HCT116 (cell line): Measurements from ENCODE around the gene PIM3. TPM values are rescaled to one million over a fixed set of nuclear protein-coding genes. Genes with fewer than 3 reads are reported as not detected.

Source experiments
- ATAC-seq: fragments of 200-7000 bp; cut with Tn5 transposase; 2 replicates; pipeline ENCODE4 v1.9.1; 2020; ENCODE audit warnings: mild to moderate bottlenecking, moderate library complexity
- BruUV-seq: library from RNA; stranded (reverse); fragments of 400-500 nt; replicated peaks from 2 replicates; lab custom pipeline; 2021; lab: Mats Ljungman, UMichigan
- CTCF ChIA-PET: fragments of 300-600 bp; sonication (Branson Sonifier 250); formaldehyde crosslinking; loops from one replicate; lab custom pipeline; 2021; ENCODE audit warnings: antibody characterized with exemption; lab: Charles Lee
- POLR2A ChIA-PET: fragments of 300-600, 350-600 bp; sonication (Branson Sonifier 250); formaldehyde crosslinking; loops from one replicate; lab custom pipeline; 2021; ENCODE audit warnings: antibody characterized with exemption; lab: Charles Lee
- RAD21 ChIA-PET, 2 experiments: fragments of 300-600 bp; sonication (Branson Sonifier 250); formaldehyde crosslinking; loops; one replicate each; lab custom pipeline; 2023; ENCODE audit warnings: low total read pairs in 2 of 2; ENCODE audit not compliant: uncharacterized antibody in 2 of 2, unreplicated experiment in 2 of 2, low non-redundant PET in 1 of 2; lab: Charles Lee
- DNase-seq: peaks from one replicate; pipeline ENCODE4 v3.0.0-alpha.2; 2010; ENCODE audit warnings: low read depth, low spot score
- H2AFZ ChIP-seq: fragments of 200-600 bp; shearing (Covaris generic), sonication (generic); 2 replicates; pipeline ENCODE4 v1.6.1; 2017; ENCODE audit warnings: low read depth, mixed run types, mixed read lengths, antibody characterized with exemption, low read length; ENCODE audit not compliant: poor library complexity, severe bottlenecking
- H3K27ac ChIP-seq: 2 replicates; pipeline ENCODE4 v1.5.1; 2012; ENCODE audit warnings: low read depth, low read length
- H3K27me3 ChIP-seq: fragments of 200-600 bp; sonication (generic); 2 replicates; pipeline ENCODE4 v1.6.1; 2016; ENCODE audit warnings: mixed run types, low read length, mixed read lengths; ENCODE audit not compliant: insufficient read depth
- H3K36me3 ChIP-seq, 2 experiments: fragments of 200-500 bp in 1 of 2; fragments of 200-600 bp in 1 of 2; sonication (Bioruptor generic) in 1 of 2; sonication (generic) in 1 of 2; 2 replicates each; pipeline versions ENCODE4 v1.5.1 to v1.6.1; 2014 to 2016; ENCODE audit warnings: low read length in 2 of 2, inconsistent platforms in 1 of 2, mixed read lengths in 1 of 2, mixed run types in 1 of 2; ENCODE audit not compliant: insufficient read depth in 2 of 2, control insufficient read depth in 1 of 2
- H3K4me1 ChIP-seq, 2 experiments: fragments of 200-600 bp in 1 of 2; sonication (generic) in 1 of 2; 2 replicates each; pipeline versions ENCODE4 v1.5.1 to v1.6.1; 2012 to 2017; ENCODE audit warnings: low read length in 2 of 2, inconsistent platforms in 1 of 2, mild to moderate bottlenecking in 1 of 2, mixed read lengths in 1 of 2, mixed run types in 1 of 2, moderate library complexity in 1 of 2; ENCODE audit not compliant: insufficient read depth in 2 of 2, control insufficient read depth in 1 of 2
- H3K4me2 ChIP-seq: fragments of 200-600 bp; sonication (generic); 2 replicates; pipeline ENCODE4 v1.6.1; 2017; ENCODE audit warnings: mixed run types, low read length, mixed read lengths
- H3K4me3 ChIP-seq, 2 experiments: fragments of 200-600 bp in 1 of 2; sonication (generic) in 1 of 2; replicated peaks in 1 of 2; 2 replicates each; pipeline ENCODE4 v1.5.1; 2011 to 2016; ENCODE audit warnings: low read length in 2 of 2, control low read depth in 1 of 2, low read depth in 1 of 2, mild to moderate bottlenecking in 1 of 2, mixed read lengths in 1 of 2, mixed run types in 1 of 2
- H3K79me2 ChIP-seq: fragments of 200-600 bp; sonication (generic); 2 replicates; pipeline ENCODE4 v1.6.1; 2017; ENCODE audit warnings: mild to moderate bottlenecking, mixed run types, low read length, moderate library complexity, mixed read lengths; ENCODE audit not compliant: insufficient read depth
- H3K9ac ChIP-seq: fragments of 200-600 bp; sonication (generic); 2 replicates; pipeline ENCODE4 v1.6.1; 2016; ENCODE audit warnings: low read length, mixed read lengths
- H3K9me2 ChIP-seq: fragments of 200-600 bp; sonication (generic), shearing (Covaris generic); 2 replicates; pipeline ENCODE4 v1.6.1; 2017; ENCODE audit warnings: mixed run types, mild to moderate bottlenecking, moderate library complexity; ENCODE audit not compliant: insufficient read depth
- H3K9me3 ChIP-seq, 2 experiments: fragments of 200-500 bp in 1 of 2; fragments of 200-600 bp in 1 of 2; sonication (Bioruptor generic) in 1 of 2; sonication (generic) in 1 of 2; 2 replicates each; pipeline ENCODE4 v1.6.1; 2014 to 2017; ENCODE audit warnings: low read length in 2 of 2, mixed read lengths in 2 of 2, inconsistent platforms in 1 of 2, low read depth in 1 of 2, mild to moderate bottlenecking in 1 of 2, mixed run types in 1 of 2, moderate library complexity in 1 of 2; ENCODE audit not compliant: control insufficient read depth in 1 of 2, insufficient read depth in 1 of 2
- H4K20me1 ChIP-seq: fragments of 200-600 bp; sonication (generic), shearing (Covaris generic); 2 replicates; pipeline ENCODE4 v1.6.1; 2017; ENCODE audit warnings: mixed run types, mild to moderate bottlenecking, moderate library complexity; ENCODE audit not compliant: insufficient read depth
- CBX3 ChIP-seq: IDR thresholded peaks from 2 replicates; pipeline ENCODE4 v1.6.1; 2012; ENCODE audit warnings: low read depth
- CEBPB ChIP-seq: IDR thresholded peaks from 2 replicates; pipeline ENCODE4 v1.6.1; 2012; ENCODE audit warnings: low read depth
- ELF1 ChIP-seq: IDR thresholded peaks from 2 replicates; pipeline ENCODE4 v1.6.1; 2012; ENCODE audit warnings: low read depth, borderline replicate concordance
- POLR2AphosphoS5 ChIP-seq: IDR thresholded peaks from 2 replicates; pipeline ENCODE4 v1.6.1; 2011; ENCODE audit warnings: mild to moderate bottlenecking, low read depth, low read length, moderate library complexity
- RAD21 ChIP-seq: IDR thresholded peaks from 2 replicates; pipeline ENCODE4 v1.6.1; 2012; ENCODE audit warnings: low read depth, mild to moderate bottlenecking
- SP1 ChIP-seq: IDR thresholded peaks from 2 replicates; pipeline ENCODE4 v1.6.1; 2012; ENCODE audit warnings: low read depth
- ZNF274 ChIP-seq: fragments of 200-500 bp; sonication (Bioruptor generic); IDR thresholded peaks from 2 replicates; pipeline ENCODE4 v1.6.1; 2014; ENCODE audit warnings: mild to moderate bottlenecking, low read depth, low read length, inconsistent platforms
- intact Hi-C: fragments of 100-400 bp; cut with micrococcal nuclease; formaldehyde crosslinking; loops from 2 replicates; pipeline ENCODE4 v1.10.0; 2022
- total RNA-seq: library from RNA; stranded (reverse); gene quantifications from one replicate; pipeline ENCODE4 v1.2.1, GENCODE V29; 2021; ENCODE audit not compliant: unreplicated experiment
- TF ChIP-seq, protein P1 (sequence below): IDR thresholded peaks from 2 replicates; pipeline ENCODE4 v1.6.1; 2012
- TF ChIP-seq, protein P2 (sequence below): IDR thresholded peaks from 2 replicates; pipeline ENCODE4 v1.6.1; 2012
- TF ChIP-seq, protein P3 (sequence below), 3 experiments: fragments of 200-600 bp in 1 of 3; sonication (generic) in 1 of 3; IDR thresholded peaks in 2 of 3; conservative IDR thresholded peaks in 1 of 3; 2 replicates each; pipeline ENCODE4 v1.5.1; 2012 to 2017; ENCODE audit warnings: low read depth in 2 of 3, low read length in 2 of 3, antibody characterized with exemption in 1 of 3, borderline replicate concordance in 1 of 3, control low read depth in 1 of 3, mild to moderate bottlenecking in 1 of 3, mixed read lengths in 1 of 3, mixed run types in 1 of 3, moderate library complexity in 1 of 3; ENCODE audit not compliant: insufficient read depth in 1 of 3
- TF ChIP-seq, protein P4 (sequence below): IDR thresholded peaks from 2 replicates; pipeline ENCODE4 v1.6.1; 2011; ENCODE audit warnings: mild to moderate bottlenecking, low read length, moderate library complexity; ENCODE audit not compliant: insufficient replicate concordance; ENCODE audit errors: extremely low read depth

Gene PIM3
- total RNA-seq, 1 experiment from 2014 or later, result 116 TPM

DNA sequence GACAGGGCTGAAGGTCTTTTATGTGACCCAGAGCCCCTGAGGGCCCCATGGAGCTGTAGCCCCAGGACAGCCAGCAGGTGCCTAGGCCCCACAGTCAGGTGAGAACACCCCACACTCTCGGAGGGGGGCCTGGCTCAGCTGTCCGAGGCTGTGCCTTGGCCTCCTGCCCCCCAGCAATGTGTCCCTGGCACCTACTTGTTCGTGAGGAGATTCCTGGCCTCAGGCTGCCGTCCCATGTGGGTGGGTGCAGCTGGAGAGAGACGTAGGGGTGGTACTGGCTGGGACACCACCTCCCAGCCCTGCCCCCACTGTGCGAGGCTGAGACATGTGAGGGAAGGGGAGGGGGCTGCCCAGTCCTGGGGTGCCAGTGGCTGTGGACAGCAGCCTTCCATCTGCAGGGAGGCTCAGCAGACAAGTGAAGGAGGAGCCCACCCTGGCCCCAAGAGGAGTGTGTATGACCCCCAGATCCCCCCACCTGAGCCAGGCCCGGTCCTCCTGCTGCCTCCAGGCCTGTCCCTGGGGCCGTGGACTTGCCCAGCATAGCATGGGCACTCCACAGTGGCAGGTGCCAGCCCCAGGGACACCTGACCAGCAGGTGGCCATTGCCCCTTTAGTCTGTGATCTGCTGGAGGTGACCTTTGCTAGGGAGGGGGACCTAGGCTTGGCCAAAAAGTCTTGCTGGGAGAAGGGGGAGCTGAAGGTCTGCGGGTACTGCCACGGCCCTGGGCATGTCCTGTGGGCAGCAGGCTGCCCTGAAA, 35.0 kb downstream of the PIM3 start:
- TF ChIP-seq, protein P1, sequence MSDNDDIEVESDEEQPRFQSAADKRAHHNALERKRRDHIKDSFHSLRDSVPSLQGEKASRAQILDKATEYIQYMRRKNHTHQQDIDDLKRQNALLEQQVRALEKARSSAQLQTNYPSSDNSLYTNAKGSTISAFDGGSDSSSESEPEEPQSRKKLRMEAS, result no peak
- TF ChIP-seq, protein P2, sequence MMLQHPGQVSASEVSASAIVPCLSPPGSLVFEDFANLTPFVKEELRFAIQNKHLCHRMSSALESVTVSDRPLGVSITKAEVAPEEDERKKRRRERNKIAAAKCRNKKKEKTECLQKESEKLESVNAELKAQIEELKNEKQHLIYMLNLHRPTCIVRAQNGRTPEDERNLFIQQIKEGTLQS, result no peak
- no peak for TF ChIP-seq ZNF274
- TF ChIP-seq CBX3, result no peak
- no peak for TF ChIP-seq SP1
- TF ChIP-seq, protein P3, sequence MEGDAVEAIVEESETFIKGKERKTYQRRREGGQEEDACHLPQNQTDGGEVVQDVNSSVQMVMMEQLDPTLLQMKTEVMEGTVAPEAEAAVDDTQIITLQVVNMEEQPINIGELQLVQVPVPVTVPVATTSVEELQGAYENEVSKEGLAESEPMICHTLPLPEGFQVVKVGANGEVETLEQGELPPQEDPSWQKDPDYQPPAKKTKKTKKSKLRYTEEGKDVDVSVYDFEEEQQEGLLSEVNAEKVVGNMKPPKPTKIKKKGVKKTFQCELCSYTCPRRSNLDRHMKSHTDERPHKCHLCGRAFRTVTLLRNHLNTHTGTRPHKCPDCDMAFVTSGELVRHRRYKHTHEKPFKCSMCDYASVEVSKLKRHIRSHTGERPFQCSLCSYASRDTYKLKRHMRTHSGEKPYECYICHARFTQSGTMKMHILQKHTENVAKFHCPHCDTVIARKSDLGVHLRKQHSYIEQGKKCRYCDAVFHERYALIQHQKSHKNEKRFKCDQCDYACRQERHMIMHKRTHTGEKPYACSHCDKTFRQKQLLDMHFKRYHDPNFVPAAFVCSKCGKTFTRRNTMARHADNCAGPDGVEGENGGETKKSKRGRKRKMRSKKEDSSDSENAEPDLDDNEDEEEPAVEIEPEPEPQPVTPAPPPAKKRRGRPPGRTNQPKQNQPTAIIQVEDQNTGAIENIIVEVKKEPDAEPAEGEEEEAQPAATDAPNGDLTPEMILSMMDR (IDR thresholded peaks at IDR 0.05 in 2 of 3, conservative IDR thresholded peaks at IDR 0.05 in 1 of 3; ENCODE audit: borderline replicate concordance in 1 of 3, insufficient read depth in 1 of 3, low read depth in 2 of 3, low read length in 2 of 3), result no peak
- TF ChIP-seq RAD21, result no peak
- TF ChIP-seq, protein P4, sequence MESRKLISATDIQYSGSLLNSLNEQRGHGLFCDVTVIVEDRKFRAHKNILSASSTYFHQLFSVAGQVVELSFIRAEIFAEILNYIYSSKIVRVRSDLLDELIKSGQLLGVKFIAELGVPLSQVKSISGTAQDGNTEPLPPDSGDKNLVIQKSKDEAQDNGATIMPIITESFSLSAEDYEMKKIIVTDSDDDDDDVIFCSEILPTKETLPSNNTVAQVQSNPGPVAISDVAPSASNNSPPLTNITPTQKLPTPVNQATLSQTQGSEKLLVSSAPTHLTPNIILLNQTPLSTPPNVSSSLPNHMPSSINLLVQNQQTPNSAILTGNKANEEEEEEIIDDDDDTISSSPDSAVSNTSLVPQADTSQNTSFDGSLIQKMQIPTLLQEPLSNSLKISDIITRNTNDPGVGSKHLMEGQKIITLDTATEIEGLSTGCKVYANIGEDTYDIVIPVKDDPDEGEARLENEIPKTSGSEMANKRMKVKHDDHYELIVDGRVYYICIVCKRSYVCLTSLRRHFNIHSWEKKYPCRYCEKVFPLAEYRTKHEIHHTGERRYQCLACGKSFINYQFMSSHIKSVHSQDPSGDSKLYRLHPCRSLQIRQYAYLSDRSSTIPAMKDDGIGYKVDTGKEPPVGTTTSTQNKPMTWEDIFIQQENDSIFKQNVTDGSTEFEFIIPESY, result no peak
- TF ChIP-seq ELF1, result no peak
- TF ChIP-seq POLR2AphosphoS5, result no peak
- TF ChIP-seq CEBPB, result no peak
- TF ChIP-seq, all 23 proteins: peak for 0
- Histone ChIP-seq H3K36me3 (no peaks in the 10 kb centered on the region), H3K9ac (no peak overlapping the region), H3K4me2 (no peak overlapping the region), H3K9me3 (0 out of 4 replicates have a peak, but pooled peaks cover 4% of the 10 kb centered on the region in 2 experiments), H3K9me2 (no peaks in the 10 kb centered on the region), H2AFZ (no peak overlapping the region), H3K27me3 (no peaks in the 10 kb centered on the region), H3K79me2 (no peaks in the 10 kb centered on the region), H3K4me3 (no peak overlapping the region), H3K4me1 (peaks cover 0 to 14% of the 10 kb centered on the region in 2 experiments; a peak in 1 of 4 replicates), H4K20me1 (no peaks in the 10 kb centered on the region), H3K27ac (no peak overlapping the region)
- ChIA-PET RAD21 (no interaction called here), CTCF (interaction anchor here (0.6 to 1.5 kb wide), 2 partner anchors 31 to 64 kb away, joined by 3 to 6 read pairs; no protein-coding TSS in a partner anchor), POLR2A (no interaction called here)
- no peak for DNase-seq
- ATAC-seq, result no peak
- intact Hi-C loops, result no loop called here
- no TSS peak for BruUV-seq
